Prostate gland (tissue), 2 donors: ENCODE results near the gene NSMCE1. TPM values are rescaled to one million over a fixed set of nuclear protein-coding genes. Genes with fewer than 3 reads are reported as not detected.

Source experiments
- DNase-seq: peaks from one replicate; pipeline ENCODE4 v3.0.0-alpha.2; 2019; ENCODE audit warnings: low spot score
- H3K27ac ChIP-seq, 2 donors: fragments of 200-600 bp; sonication (generic); 2 replicates each; pipeline ENCODE4 v1.5.1; 2017 to 2019
- H3K27me3 ChIP-seq: fragments of 200-600 bp; sonication (generic); replicated peaks from 2 replicates; pipeline ENCODE4 v1.5.1; 2019; ENCODE audit not compliant: insufficient read depth
- H3K36me3 ChIP-seq, 2 donors: fragments of 200-600 bp; sonication (generic); 1 replicate in 1 of 2; 2 replicates in 1 of 2; pipeline versions ENCODE4 v1.5.1 to v1.8.1; 2017 to 2019
- H3K4me1 ChIP-seq: fragments of 200-600 bp; sonication (generic); replicated peaks from 2 replicates; pipeline ENCODE4 v1.5.1; 2019
- H3K4me3 ChIP-seq, 2 donors: fragments of 200-600 bp; sonication (generic); 2 replicates each; pipeline ENCODE4 v1.5.1; 2017 to 2019
- H3K9me3 ChIP-seq: fragments of 200-600 bp; sonication (generic); 2 replicates; pipeline ENCODE4 v1.5.1; 2017
- POLR2A ChIP-seq: fragments of 450-650 bp; IDR thresholded peaks from one replicate; pipeline ENCODE4 v1.6.1; 2016; ENCODE audit warnings: antibody characterized with exemption, mild to moderate bottlenecking
- POLR2AphosphoS5 ChIP-seq: sonication (generic); formaldehyde crosslinking; IDR thresholded peaks from one replicate; pipeline ENCODE4 v1.6.1; 2017; ENCODE audit warnings: antibody characterized with exemption
- WGBS: methylation state at CpG from one replicate; pipeline ENCODE4 v1.1.5; 2018; 5-methylcytosine and 5-hydroxymethylcytosine counted together
- intact Hi-C: fragments of 100-400 bp; cut with DNase I; formaldehyde crosslinking; loops from one replicate; pipeline ENCODE4 v1.14.2; 2022
- total RNA-seq, 2 donors: library from RNA; depleted of rRNA; stranded (reverse); fragments of >200 nt; gene quantifications; one replicate each; pipeline ENCODE4 v1.1.0, GENCODE V29; 2016
- TF ChIP-seq, protein P1 (sequence below), 4 experiments: fragments of 200-600 bp in 2 of 4; fragments of 450-650 bp in 2 of 4; sonication (generic) in 2 of 4; IDR thresholded peaks; 1 replicate in 3 of 4; 2 replicates in 1 of 4; pipeline ENCODE4 v1.5.1; 2016 to 2019; ENCODE audit warnings: antibody characterized with exemption in 4 of 4, mild to moderate bottlenecking in 2 of 4, moderate library complexity in 2 of 4

Gene NSMCE1
- total RNA-seq, 2 donors from 2014 or later, result 55.4 to 71.7 TPM

- Histone ChIP-seq H3K4me3 (no peak overlapping the region), H3K9me3 (no peaks in the 10 kb centered on the region), H3K27ac (no peak overlapping the region), H3K36me3 (no peaks in the 10 kb centered on the region), H3K4me1 (no peaks in the 10 kb centered on the region), H3K27me3 (no peaks in the 10 kb centered on the region)
- intact Hi-C loops, result no loop called here
- TF ChIP-seq POLR2A (no peak), POLR2AphosphoS5 (no peak)
- TF ChIP-seq, protein P1, sequence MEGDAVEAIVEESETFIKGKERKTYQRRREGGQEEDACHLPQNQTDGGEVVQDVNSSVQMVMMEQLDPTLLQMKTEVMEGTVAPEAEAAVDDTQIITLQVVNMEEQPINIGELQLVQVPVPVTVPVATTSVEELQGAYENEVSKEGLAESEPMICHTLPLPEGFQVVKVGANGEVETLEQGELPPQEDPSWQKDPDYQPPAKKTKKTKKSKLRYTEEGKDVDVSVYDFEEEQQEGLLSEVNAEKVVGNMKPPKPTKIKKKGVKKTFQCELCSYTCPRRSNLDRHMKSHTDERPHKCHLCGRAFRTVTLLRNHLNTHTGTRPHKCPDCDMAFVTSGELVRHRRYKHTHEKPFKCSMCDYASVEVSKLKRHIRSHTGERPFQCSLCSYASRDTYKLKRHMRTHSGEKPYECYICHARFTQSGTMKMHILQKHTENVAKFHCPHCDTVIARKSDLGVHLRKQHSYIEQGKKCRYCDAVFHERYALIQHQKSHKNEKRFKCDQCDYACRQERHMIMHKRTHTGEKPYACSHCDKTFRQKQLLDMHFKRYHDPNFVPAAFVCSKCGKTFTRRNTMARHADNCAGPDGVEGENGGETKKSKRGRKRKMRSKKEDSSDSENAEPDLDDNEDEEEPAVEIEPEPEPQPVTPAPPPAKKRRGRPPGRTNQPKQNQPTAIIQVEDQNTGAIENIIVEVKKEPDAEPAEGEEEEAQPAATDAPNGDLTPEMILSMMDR (IDR thresholded peaks at IDR 0.05), result no peak
- no peak for DNase-seq
- WGBS, result 57% methylated on average over 5 of the region's 5 CpGs
Measured at GRCh38 chr16:27304881-27305745, 36.5 kb upstream of the NSMCE1 start.

DNA sequence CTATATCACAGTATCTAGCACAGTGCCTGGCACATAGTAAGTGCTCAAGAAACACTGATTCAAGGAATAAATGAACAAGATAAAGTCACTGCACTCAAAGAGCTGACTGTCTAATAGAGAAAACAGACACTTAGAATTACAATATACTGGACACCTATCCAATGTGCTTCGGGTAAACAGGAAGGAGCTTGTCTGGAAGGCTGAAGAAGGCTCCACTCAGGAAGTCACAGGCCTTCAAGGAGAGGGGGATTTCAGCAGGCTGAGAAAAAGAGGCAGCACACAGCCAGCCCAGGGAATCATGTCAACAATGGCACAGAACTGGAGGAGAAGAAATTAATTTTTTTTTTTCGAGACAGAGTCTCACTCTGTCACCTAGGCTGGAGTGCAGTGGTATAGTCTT is 35.5 kb upstream of the NSMCE1 start:
- Histone ChIP-seq H3K27ac (no peak overlapping the region), H3K4me3 (no peak overlapping the region), H3K4me1 (no peaks in the 10 kb centered on the region), H3K27me3 (no peaks in the 10 kb centered on the region), H3K36me3 (no peaks in the 10 kb centered on the region), H3K9me3 (no peaks in the 10 kb centered on the region)
- 80% methylated on average over 2 of the region's 2 CpGs for WGBS
- TF ChIP-seq POLR2AphosphoS5, result no peak
- no peak for TF ChIP-seq POLR2A
- intact Hi-C loops, result no loop called here
- DNase-seq, result no peak

DNA sequence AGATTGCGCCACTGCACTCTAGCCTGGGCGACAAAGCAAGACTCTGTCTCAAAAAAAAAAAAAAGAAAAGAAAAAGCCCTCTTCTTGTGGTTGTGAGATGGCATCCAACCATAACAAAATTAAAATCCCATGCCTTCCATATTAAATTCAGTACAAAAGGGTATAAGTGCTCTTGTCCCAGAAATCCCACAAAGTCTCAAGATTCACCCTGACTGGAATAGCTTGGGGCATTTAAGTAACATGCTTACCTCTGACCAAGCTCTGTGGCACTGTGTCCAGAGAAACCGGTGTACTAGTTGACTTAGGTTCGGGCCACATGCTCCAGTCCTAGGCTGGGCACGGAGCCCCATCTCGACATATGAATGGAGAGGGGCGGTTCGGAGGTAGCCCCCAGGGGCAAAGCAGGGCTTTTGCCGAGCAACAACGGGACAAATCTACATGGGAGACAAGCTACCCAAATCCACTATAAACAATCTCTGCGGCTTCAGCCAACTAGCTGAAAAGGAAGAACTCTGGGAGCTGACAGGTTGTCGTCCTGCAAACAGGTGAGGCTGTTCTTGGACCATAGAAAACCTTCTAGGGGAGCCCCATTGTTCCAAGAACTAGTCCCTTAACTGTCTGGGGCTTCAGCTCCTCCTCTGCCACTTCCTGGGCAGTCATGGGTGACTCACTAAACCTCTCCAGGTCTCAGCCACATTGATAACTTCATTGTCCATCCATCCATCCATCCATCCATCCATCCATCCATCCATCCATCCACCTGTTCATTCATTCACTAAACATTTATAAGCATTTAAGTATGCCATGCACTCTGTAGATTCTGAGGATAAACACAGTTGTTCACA is 34.9 kb upstream of the NSMCE1 start:
- H3K4me1 ChIP-seq, result no peaks in the 10 kb centered on the region
- no peak for DNase-seq
- intact Hi-C loops, result no loop called here
- no peak for TF ChIP-seq POLR2AphosphoS5
- TF ChIP-seq, protein P1 (IDR thresholded peaks at IDR 0.05), result no peak
- no peak for TF ChIP-seq POLR2A
- no peak overlapping the region for H3K4me3 ChIP-seq
- no peaks in the 10 kb centered on the region for H3K27me3 ChIP-seq
- H3K36me3 ChIP-seq, result no peaks in the 10 kb centered on the region
- 82% methylated on average over 12 of the region's 12 CpGs for WGBS
- H3K27ac ChIP-seq, result no peak overlapping the region
- no peaks in the 10 kb centered on the region for H3K9me3 ChIP-seq

- no peak for DNase-seq
- Histone ChIP-seq H3K9me3 (no peaks in the 10 kb centered on the region), H3K27me3 (no peaks in the 10 kb centered on the region), H3K4me3 (no peak overlapping the region), H3K27ac (no peak overlapping the region), H3K4me1 (no peaks in the 10 kb centered on the region), H3K36me3 (no peaks in the 10 kb centered on the region)
- 76% methylated on average over 3 of the region's 3 CpGs for WGBS
- intact Hi-C loops, result no loop called here
- TF ChIP-seq, protein P1 (IDR thresholded peaks at IDR 0.05), result no peak
Measured at GRCh38 chr16:27302126-27302525, 33.6 kb upstream of the NSMCE1 start.

DNA sequence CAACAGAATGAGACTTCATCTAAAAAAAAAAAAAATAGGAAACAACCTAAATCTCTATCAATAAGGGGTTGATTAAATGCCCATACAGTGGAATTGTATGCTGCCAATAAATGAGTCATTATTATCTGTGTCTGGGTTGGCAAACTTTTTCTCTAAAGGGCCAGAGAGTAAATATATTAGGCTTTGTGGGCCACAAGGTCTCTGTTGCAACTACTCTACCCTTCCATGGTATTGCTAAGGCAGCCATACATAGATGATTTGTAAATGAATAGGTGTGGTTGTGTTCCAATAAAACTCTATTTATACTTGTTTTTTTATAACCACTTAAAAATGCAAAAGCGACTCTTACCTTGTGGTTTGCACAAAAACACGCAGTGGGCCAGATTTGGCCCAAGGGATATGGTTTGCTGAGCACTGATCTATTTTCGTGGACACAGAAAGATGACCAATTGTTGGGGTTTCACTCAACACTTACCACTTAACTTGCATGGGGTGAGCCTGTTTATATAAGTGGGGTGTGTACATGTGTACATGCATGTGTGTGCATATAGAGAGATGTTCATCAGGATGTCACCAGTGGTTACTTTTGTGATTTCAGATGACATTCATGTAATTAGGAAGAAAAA is 32.8 kb upstream of the NSMCE1 start:
- no peaks in the 10 kb centered on the region for H3K4me1 ChIP-seq
- no peak for DNase-seq
- intact Hi-C loops, result no loop called here
- TF ChIP-seq POLR2AphosphoS5 (no peak), POLR2A (no peak)
- TF ChIP-seq, protein P1 (IDR thresholded peaks at IDR 0.05), result no peak
- no peaks in the 10 kb centered on the region for H3K27me3 ChIP-seq
- 77% methylated on average over 3 of the region's 3 CpGs for WGBS
- H3K9me3 ChIP-seq, result no peaks in the 10 kb centered on the region
- no peak overlapping the region for H3K4me3 ChIP-seq
- H3K36me3 ChIP-seq, result no peaks in the 10 kb centered on the region
- H3K27ac ChIP-seq, result no peak overlapping the region
